Thymus (tissue), 11 donors: ENCODE results near the gene SIRT3. TPM values are rescaled to one million over a fixed set of nuclear protein-coding genes. Genes with fewer than 3 reads are reported as not detected.

Experiments used
- DNase-seq, 9 donors: peaks; one replicate each; pipeline ENCODE4 v3.0.0-alpha.2; 2013; ENCODE audit warnings: low spot score in 9 of 9, low read depth in 6 of 9, missing footprints in 1 of 9
- H3K27ac ChIP-seq, 2 donors: one replicate each; pipeline ENCODE4 v1.5.1; 2013; ENCODE audit warnings: control low read depth in 1 of 2, low read depth in 1 of 2, low read length in 1 of 2, mild to moderate bottlenecking in 1 of 2, moderate library complexity in 1 of 2
- H3K27me3 ChIP-seq, 2 donors: one replicate each; pipeline ENCODE4 v1.5.1; 2013; ENCODE audit warnings: low read length in 1 of 2; ENCODE audit not compliant: control insufficient read depth in 2 of 2, insufficient read depth in 1 of 2
- H3K36me3 ChIP-seq, 2 donors: one replicate each; pipeline ENCODE4 v1.5.1; 2013; ENCODE audit warnings: low read length in 1 of 2, mild to moderate bottlenecking in 1 of 2, moderate library complexity in 1 of 2; ENCODE audit not compliant: control insufficient read depth in 2 of 2, insufficient read depth in 2 of 2
- H3K4me1 ChIP-seq, 2 donors: one replicate each; pipeline ENCODE4 v1.5.1; 2013; ENCODE audit warnings: low read length in 2 of 2; ENCODE audit not compliant: control insufficient read depth in 2 of 2, insufficient read depth in 2 of 2
- H3K4me3 ChIP-seq, 2 donors: one replicate each; pipeline ENCODE4 v1.5.1; 2013; ENCODE audit warnings: low read length in 2 of 2, control low read depth in 1 of 2, mild to moderate bottlenecking in 1 of 2
- H3K9me3 ChIP-seq, 2 donors: one replicate each; pipeline ENCODE4 v1.5.1; 2013; ENCODE audit warnings: low read length in 1 of 2, mild to moderate bottlenecking in 1 of 2; ENCODE audit not compliant: control insufficient read depth in 2 of 2, insufficient read depth in 1 of 2
- WGBS: extraction: QIAGEN DNeasy Blood & Tissue Kit; methylation state at CpG from one replicate; pipeline ENCODE4 v1.1.7; 2013; 5-methylcytosine and 5-hydroxymethylcytosine counted together
- polyA plus RNA-seq: library from polyadenylated mRNA; stranded (reverse); fragments of 200-250 nt; gene quantifications from one replicate; pipeline ENCODE4 v1.2.3, GENCODE V29; 2013
- total RNA-seq: library from RNA; stranded (reverse); fragments of 120-200 nt; gene quantifications from one replicate; pipeline ENCODE4 v1.2.4, GENCODE V29; 2013
- donor health status: healthy.

The SIRT3 gene
- total and polyA plus RNA-seq, 2 donors = 6.5 to 38.3 TPM

GRCh38 chr11:259413-259812, 23.3 kb upstream of the SIRT3 start:
- Histone ChIP-seq H3K27me3 (peaks cover 0 to 2% of the 10 kb centered on the region in 2 donors), H3K27ac (no peak overlapping the region), H3K4me1 (peaks cover 0 to 3% of the 10 kb centered on the region in 2 donors), H3K9me3 (no peaks in the 10 kb centered on the region), H3K4me3 (no peak overlapping the region), H3K36me3 (no peaks in the 10 kb centered on the region)
- no peak for DNase-seq
- WGBS = 38% methylated on average over 10 of the region's 10 CpGs

GRCh38 chr11:257766-258493, 21.8 kb upstream of the SIRT3 start:
- Histone ChIP-seq H3K4me3 (no peak overlapping the region), H3K4me1 (peaks cover 0 to 3% of the 10 kb centered on the region in 2 donors), H3K9me3 (no peaks in the 10 kb centered on the region), H3K36me3 (peaks cover 8 to 11% of the 10 kb centered on the region in 2 donors), H3K27ac (no peak overlapping the region), H3K27me3 (peaks cover 0 to 2% of the 10 kb centered on the region in 2 donors)
- DNase-seq = no peak
- 94% methylated on average over 15 of the region's 15 CpGs for WGBS

DNA sequence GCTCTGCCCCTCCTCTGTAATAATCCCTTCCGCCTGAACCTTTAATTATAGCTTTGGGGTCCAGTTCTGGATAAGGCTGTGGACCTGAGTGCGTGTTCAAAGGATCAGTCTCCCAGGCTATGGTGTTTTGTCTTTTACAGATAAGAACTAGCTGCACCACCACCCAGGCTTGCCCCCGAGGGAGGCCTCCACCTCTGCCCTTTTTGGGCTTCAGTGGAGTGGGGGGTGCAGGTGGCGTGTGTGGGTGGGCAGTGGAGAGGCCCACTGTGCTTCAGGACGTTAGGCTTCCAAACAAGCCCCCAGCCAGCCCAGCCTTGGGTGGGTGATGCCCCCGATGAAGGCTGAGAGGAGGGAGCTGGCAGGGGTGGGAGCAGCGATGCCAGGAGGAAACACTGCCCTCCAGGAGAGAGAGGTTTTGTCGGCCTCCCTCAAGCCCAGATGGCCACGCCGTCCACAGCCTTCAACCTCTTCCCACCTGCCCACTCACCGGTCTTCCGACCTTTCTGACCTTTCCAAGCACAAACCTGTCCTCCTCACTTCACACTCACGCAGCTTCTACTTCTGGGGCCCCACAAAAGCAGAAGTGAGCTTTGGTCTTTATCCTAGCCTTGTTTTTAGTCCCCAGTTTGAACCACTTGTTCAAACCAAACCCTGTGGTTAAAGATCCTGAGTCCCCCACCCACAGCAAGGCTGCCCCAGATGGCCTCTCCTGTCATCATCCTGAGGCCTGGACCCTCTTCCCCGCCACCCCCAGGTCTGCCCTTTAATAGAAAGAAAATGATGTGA, 21.0 kb upstream of the SIRT3 start:
- DNase-seq = no peak
- Histone ChIP-seq H3K27me3 (peaks cover 0 to 2% of the 10 kb centered on the region in 2 donors), H3K9me3 (no peaks in the 10 kb centered on the region), H3K27ac (no peak overlapping the region), H3K4me1 (peaks cover 0 to 3% of the 10 kb centered on the region in 2 donors), H3K4me3 (no peak overlapping the region), H3K36me3 (peaks cover 16 to 19% of the 10 kb centered on the region in 2 donors)
- 76% methylated on average over 14 of the region's 14 CpGs for WGBS

- DNase-seq = no peak
- H3K9me3 ChIP-seq = no peaks in the 10 kb centered on the region
- H3K27ac ChIP-seq = no peak overlapping the region
- H3K4me1 ChIP-seq = peaks cover 0 to 7% of the 10 kb centered on the region in 2 donors
- H3K27me3 ChIP-seq = peaks cover 0 to 2% of the 10 kb centered on the region in 2 donors
- WGBS = 96% methylated on average over 2 of the region's 2 CpGs
- H3K4me3 ChIP-seq = no peak overlapping the region
- H3K36me3 ChIP-seq = peaks cover 30 to 32% of the 10 kb centered on the region in 2 donors
Measured at GRCh38 chr11:255816-256215, 19.7 kb upstream of the SIRT3 start.

- H3K9me3 ChIP-seq = no peaks in the 10 kb centered on the region
- DNase-seq = no peak
- H3K36me3 ChIP-seq = peaks cover 36 to 37% of the 10 kb centered on the region in 2 donors
- no peak overlapping the region for H3K4me3 ChIP-seq
- H3K4me1 ChIP-seq = peaks cover 0 to 9% of the 10 kb centered on the region in 2 donors
- no peak overlapping the region for H3K27ac ChIP-seq
- 85% methylated on average over 3 of the region's 3 CpGs for WGBS
- peaks cover 0 to 2% of the 10 kb centered on the region in 2 donors for H3K27me3 ChIP-seq
Measured at GRCh38 chr11:255176-255575, 19.0 kb upstream of the SIRT3 start.

DNA sequence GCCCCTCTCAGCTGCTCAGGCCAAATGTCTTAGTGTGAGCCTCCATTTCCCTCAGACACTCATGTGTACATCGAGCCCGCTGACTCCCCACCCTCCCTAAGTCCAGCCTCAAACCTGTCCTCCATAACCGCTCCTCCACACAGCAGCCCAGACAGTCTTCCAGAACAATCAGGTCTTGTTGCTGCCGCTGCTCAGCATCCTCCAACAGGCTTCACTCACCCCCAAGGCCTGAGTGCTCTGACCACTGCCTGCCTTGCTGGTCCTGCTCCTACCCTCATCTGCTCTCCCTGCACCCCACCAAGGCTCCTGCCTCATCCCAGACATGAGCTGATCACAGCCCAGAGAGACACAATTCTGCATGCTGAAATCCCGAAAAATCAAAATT, 17.7 kb upstream of the SIRT3 start:
- peaks cover 46 to 47% of the 10 kb centered on the region in 2 donors for H3K36me3 ChIP-seq
- peaks cover 0 to 2% of the 10 kb centered on the region in 2 donors for H3K27me3 ChIP-seq
- H3K27ac ChIP-seq = no peak overlapping the region
- peaks cover 0 to 9% of the 10 kb centered on the region in 2 donors for H3K4me1 ChIP-seq
- H3K4me3 ChIP-seq = no peak overlapping the region
- 98% methylated on average over 5 of the region's 5 CpGs for WGBS
- DNase-seq = no peak
- no peaks in the 10 kb centered on the region for H3K9me3 ChIP-seq

GRCh38 chr11:253160-253885, 17.2 kb upstream of the SIRT3 start:
- DNase-seq = no peak
- peaks cover 49 to 51% of the 10 kb centered on the region in 2 donors for H3K36me3 ChIP-seq
- no peak overlapping the region for H3K4me3 ChIP-seq
- WGBS = 96% methylated on average over 13 of the region's 13 CpGs
- no peaks in the 10 kb centered on the region for H3K9me3 ChIP-seq
- no peak overlapping the region for H3K27ac ChIP-seq
- peaks cover 0 to 2% of the 10 kb centered on the region in 2 donors for H3K27me3 ChIP-seq
- peaks cover 0 to 9% of the 10 kb centered on the region in 2 donors for H3K4me1 ChIP-seq

DNA sequence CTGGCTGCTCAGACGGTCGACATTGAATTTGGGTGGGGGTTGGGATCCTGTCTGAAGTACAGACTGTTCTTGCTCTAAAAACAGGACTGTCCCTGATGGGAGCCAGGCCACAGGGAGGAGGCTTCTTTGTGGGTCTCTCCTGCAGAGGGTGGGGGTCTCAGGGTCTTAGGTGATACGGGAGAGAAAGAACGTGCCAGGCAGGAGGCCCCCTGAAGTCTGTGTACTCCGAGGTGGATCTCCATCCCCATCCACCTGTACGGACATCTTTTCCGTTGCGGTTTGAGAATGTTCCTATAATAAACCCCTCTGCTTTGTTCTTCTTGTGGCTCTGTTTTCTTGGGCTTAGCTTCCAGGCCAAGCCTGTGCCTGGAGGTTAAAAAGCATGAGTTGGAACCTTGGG, 16.5 kb upstream of the SIRT3 start:
- H3K27me3 ChIP-seq = peaks cover 0 to 2% of the 10 kb centered on the region in 2 donors
- H3K4me1 ChIP-seq = peaks cover 0 to 9% of the 10 kb centered on the region in 2 donors
- H3K4me3 ChIP-seq = no peak overlapping the region
- H3K36me3 ChIP-seq = peaks cover 53 to 58% of the 10 kb centered on the region in 2 donors
- no peak for DNase-seq
- 96% methylated on average over 8 of the region's 8 CpGs for WGBS
- H3K9me3 ChIP-seq = no peaks in the 10 kb centered on the region
- H3K27ac ChIP-seq = no peak overlapping the region
